T-helper 9 cell (primary cell): Measurements from ENCODE around the gene OR2T5.
"Not testable (repeated sequence)": the region's sequence is repeated elsewhere in the genome, so short reads cannot be mapped to it uniquely, and the experiment has no call there.

Source experiments
- DNase-seq: peaks from one replicate; pipeline ENCODE4 v3.0.0-alpha.2; 2020
- total RNA-seq, 2 donors: gene quantifications; one replicate each; lab custom pipeline; 2026; lab: John Stamatoyannopoulos, UW

The OR2T5 gene, protein sequence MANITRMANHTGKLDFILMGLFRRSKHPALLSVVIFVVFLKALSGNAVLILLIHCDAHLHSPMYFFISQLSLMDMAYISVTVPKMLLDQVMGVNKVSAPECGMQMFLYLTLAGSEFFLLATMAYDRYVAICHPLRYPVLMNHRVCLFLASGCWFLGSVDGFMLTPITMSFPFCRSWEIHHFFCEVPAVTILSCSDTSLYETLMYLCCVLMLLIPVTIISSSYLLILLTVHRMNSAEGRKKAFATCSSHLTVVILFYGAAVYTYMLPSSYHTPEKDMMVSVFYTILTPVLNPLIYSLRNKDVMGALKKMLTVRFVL
- 0 reads per million in 2 donors for total RNA-seq

DNA sequence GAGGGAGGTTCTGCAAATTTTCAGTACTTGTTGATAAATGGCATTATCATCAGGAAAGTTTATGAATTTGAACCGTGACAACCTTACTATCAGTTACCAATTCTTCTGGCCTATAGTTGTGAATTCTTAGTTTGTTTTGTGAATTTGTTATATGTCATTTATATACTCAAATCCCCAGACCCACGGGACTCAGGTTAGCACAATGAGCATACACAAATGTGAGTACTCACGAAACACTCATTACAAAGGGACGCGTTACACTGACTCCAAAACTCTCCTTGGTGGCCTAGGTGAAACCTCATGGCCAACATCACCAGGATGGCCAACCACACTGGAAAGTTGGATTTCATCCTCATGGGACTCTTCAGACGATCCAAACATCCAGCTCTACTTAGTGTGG is at the start of gene OR2T5:
TSS of gene OR2T5 (plus strand) at position 301 of the 400 bp plus-strand sequence. CDS start at position 301, 0 bp downstream.
- not testable (repeated sequence) for DNase-seq

DNA sequence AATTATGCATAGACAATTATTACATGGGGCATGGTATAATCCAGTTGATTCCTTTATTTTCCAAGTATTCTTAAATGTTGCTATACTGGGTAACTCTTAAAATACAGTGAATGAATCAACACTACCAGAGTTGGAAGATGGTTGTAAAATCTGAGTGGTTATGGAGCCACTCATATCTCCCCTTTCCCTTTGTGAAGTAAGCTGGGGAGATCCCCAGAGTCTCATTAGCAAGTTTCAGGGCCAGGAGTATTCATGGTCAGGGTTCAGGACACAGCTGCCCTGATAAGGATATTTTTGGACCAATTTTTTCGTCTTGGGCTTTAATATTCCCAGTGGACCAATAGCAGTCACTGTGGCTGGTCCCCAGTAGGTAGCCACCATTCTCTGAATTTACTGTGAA is 49.7 kb upstream of the OR2T5 start:
- not testable (repeated sequence) for DNase-seq

DNA sequence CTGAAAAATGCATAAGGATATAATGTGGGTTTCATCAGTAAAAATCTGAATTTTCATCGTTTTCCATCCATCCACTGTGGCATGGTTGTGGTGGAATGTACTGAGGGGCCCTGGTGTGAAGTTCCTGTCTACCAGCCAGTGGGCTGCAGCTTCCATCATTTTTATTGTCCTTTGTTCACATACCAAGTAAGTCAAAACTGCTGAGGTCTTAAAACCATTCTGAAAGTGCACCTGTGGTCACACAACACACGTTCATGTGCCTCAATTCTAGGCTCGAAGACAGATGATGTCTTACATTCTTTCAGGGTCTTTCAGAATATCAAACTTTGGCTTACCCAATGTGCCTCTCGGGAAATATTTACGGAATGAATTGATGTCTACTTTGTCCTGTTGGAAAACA is 49.1 kb upstream of the OR2T5 start:
- DNase-seq = not testable (repeated sequence)

DNA sequence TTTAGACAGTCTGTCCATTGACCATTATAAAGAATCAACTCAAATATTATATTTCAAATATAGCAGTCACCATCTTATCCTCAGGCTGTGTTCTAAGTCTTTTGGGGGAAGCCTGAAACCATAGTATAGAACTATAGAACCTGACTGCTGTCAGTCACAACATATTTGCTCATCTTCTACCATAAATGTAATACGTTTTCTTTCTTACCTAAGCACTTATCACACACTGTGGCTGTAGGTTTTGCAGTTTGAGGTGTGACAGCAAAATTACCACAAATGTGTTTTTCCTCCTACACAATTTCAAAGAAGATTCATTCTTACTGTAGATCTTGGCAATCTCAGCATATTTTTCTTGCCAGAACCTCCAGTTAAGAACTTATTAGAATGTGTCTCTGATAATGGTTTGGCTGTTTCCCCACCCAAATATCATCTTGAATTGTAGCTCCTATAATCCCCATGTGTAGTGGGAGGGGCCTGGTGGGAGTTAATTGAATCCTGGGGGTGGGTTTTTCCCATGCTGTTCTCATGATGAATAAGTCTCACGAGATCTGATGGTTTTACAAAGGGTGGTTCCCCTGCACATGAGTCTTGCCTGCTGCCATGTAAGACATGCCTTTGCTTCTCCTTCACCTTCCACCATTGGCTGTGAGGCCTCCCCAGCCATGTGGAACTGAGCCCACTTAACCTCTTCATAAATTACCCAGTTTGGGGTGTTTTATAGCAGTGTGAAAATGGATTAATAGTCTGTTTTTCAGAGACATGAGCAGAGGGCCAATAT is 45.7 kb upstream of the OR2T5 start:
- DNase-seq = not testable (repeated sequence)

DNA sequence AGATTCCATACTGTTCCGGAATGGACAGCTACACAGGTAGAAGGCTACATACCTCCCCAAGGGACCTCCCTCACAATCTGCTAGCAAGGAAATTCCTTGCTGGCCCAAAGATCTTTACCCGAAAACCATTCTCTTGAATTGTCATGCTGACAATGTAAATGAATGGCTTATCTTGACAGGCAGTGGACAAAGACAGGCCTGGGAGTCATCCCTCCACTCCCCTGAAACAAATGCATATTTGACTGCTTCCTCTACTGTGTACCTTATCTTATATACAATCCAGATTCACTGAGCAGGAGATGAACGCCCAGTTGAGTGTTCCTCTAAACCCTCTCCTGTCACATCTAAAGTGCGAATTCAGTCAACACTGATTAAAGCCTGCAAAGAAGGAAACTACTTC is 43.8 kb upstream of the OR2T5 start:
- not testable (repeated sequence) for DNase-seq

DNA sequence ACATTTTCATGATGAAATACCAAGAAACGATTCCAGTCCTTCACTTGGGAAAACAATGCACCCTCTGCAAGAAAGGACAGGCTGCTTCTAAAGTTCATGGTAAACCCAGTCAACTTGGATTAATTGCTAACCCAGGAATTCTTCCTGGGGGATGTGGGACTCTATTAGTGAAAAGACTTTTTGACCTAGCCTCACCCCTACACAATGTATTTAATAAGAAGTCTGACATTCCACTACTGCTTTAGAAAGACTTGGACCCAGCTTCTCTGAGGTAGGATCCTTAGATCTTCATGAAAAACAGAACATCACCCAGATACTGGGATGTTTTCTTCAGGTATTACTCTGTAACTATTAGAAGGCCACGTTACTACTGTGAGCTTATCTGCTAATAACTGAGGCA is 43.0 kb upstream of the OR2T5 start, which contains the start of gene OR2T2:
TSS of gene OR2T2 (plus strand) at position 239 of the 400 bp plus-strand sequence. CDS start 7,161 bp downstream, outside the sequence.
- DNase-seq = not testable (repeated sequence)

DNA sequence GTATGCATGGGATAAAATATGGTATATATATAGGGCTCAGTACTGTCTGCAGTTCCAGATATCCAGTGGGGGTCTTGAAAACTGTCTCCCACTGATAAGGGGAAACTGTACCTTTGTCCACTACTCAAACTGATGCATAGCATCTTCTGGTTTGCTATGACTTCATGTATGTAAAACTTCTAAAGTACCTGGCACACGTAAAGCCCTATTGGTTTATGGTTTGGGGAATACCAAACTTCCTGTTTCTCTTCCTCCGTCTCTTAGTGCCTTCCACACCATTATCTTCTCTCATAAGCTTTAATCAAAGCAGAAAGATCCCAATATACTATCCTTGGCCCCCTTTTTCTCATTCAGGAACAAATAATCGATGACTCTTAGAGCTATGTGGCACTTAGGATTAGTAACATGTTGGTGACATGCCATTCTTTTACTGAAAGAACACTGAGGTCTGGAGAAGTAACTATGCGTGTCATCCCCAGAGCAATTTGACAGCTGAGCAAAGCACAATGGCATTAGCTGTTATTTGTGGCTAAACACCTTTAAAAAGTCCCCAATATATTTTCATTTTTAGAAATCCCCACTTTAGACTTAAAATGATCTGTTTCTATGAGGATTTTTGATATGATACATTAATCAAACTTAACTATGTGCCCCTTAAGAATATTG is 39.8 kb upstream of the OR2T5 start:
- DNase-seq = not testable (repeated sequence)

DNA sequence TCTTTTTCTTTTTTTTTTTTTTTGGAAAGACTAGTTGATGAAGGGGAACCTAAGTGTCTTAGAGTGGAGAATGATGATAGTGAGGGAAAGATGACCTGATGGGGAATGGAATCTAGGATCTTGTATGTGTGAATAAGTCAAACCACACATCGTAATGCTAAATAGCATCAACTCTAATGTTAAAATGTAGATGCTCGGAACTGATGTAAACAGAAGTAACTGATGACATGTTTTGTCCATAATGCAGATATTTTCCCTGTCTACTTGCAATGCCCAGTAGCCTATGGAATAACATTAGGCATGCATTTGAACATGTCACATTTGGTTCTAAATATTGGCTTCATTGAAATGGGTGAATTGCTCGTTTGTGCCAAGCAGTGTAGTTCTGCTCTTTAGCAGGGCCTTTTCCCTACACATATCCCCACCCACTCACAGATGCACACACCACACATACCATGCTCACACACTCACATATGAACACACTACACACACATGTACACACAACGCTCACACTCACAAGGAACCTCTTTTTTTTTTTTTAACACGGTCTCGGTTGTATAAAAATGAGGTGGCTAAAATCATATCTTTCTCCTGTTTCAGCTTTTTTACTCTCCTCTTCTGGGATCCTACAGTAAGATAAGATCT is 38.4 kb upstream of the OR2T5 start:
- not testable (repeated sequence) for DNase-seq

DNA sequence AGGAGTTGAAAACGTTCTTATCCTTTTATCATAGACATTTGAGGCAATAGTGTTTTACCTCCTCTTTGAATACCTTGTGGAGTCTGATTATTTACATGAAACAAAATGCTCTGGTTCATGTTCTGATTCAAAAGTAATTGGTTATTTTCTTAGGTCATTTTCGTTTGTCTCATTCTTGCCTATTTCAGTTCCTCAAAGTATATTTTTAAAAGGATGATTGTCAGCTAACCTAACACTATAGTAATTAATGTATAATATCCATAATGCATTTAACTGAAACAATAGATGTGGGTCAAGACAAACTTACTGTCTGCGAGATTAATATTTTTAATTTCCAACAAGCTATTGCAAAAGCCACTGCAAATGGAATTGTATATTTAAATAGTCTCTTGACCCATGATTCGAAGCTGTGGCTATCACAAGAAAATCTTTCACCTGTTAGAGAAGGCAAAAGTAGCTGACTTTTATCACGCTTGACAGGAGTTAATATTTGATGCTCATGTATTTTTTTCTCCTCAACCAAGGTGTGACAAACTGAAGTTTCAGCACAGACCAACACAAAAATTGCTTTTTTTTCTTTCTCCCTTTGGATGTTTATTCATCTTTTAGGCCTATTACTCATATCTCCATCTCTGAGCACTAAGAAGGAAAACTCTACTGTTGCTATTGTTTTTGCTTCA is 37.8 kb upstream of the OR2T5 start:
- not testable (repeated sequence) for DNase-seq

DNA sequence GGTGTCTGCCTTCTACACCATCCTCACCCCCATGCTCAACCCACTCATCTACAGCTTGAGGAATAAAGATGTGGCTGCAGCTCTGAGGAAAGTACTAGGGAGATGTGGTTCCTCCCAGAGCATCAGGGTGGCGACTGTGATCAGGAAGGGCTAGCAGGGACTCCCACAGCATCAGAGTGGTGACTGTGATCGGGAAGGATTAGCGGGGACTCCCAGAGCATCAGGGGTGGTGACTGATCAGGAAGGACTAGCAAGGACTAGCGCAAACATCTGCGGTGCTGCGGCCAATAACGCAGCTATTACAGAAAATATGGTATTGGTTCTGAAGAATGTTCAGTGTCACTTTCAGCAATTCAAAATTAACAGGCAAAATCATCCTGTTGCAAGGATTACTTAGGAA is 34.8 kb upstream of the OR2T5 start:
- DNase-seq = not testable (repeated sequence)

DNA sequence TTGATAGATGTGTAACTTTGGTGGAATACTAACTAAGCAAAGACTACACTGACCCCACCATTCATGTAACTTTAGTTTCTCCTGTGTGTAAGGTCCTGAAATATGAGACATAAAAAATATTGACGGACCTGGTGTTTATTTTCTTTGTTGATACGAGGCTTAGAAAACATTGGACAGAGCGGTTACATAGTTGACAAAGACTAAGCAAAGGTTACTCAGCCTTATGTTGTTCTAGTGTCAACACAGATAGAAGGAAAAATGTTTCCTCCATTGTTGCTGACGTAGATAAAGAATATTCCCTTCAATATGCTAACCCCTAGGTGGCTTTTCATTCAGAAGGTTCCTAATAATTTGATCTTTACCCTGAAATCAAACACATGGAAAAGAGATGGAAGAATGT is 33.3 kb upstream of the OR2T5 start:
- DNase-seq = not testable (repeated sequence)

DNA sequence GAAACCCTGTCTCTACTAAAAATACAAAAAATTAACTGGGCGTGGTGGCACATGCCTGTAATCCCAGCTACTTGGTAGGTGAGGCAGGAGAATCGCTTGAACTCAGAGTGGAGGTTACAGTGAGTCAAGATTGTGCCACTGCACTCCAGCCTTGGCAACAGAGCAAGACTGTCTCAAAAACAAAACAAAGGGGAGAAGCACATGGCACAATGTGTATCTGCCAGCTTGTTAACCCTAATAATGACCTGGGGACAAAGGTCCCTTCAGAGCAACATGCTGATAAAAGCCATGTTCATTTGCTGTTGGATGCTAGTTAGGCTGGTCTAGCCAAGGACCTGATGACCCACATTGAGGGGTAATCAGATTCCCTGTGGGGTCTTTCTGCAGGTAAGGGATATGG is 31.8 kb upstream of the OR2T5 start:
- not testable (repeated sequence) for DNase-seq

DNA sequence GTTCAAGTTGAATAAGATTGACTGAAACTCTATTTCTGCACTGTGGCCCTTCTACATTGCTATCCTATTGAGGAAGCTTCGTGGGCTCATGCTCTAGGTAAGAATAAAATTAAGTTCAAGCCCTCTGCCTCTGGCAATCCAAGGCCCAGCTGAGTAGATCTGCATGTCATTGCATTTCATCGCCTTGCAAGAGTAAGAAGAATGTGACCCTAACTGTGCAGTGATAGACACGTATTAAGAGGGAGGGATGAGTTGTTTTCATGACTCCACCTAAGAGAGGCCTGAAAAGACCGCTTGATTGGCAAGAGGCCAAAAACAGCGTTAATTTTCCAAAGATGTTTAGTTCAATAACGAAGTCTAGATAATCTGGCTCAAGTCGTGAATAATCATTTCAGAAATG is 29.3 kb upstream of the OR2T5 start:
- not testable (repeated sequence) for DNase-seq

DNA sequence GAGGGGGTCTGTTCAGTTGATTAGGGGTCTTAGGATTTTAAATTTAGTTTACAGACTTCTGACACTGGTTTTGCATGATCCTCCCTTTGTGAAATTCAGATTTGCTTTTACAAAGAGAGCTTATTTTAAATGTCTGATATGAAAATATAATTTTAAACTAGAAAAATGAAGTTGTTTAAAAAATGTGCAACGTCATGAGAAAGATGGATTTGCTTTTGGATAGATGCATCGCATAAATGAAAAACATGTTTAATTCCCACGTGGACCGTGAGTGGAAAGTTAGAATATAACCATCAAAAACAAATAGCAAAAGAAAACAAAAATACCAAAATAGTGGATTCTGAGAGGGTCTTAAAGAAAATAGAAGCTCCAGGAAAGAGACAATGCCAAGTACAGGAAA is 17.2 kb upstream of the OR2T5 start:
- DNase-seq = no peak

DNA sequence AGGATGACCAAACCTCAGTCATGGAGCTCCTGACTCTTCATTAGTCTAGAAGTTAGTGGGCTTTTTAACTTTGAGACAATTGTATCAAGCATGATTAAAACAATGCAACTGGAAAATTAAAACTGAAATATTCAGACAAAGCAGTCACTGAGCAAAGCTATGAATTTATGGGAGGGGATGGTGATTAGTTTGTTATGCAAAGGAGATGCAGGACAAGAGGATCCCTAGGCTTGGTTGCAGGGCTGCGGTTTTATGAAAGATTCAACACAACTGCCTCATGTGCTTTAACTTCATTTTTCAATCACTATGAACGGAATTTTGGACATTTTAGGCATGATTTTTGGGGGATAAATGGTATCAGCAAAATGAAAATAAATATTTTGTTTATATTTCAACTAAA is 16.3 kb upstream of the OR2T5 start:
- not testable (repeated sequence) for DNase-seq

DNA sequence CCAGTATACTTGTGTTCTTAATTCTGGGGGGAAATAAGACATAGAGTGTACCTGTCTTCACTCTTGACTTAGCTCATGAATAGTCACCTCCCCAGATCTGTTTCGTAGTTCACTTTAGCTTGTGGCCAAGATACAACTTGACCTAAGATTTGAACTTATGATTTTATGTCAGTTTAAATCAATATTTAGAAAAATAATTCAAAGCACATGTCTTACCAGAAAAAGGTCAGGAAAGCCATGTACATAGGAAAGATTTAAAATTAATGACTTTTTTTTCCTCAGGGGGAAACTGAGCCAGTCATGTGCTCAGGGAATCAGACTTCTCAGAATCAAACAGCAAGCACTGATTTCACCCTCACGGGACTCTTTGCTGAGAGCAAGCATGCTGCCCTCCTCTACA is 15.3 kb upstream of the OR2T5 start, which contains the start of gene OR2T3:
TSS of gene OR2T3 (plus strand) at position 301 of the 400 bp plus-strand sequence. CDS start at position 301, 0 bp downstream.
- DNase-seq = not testable (repeated sequence)

DNA sequence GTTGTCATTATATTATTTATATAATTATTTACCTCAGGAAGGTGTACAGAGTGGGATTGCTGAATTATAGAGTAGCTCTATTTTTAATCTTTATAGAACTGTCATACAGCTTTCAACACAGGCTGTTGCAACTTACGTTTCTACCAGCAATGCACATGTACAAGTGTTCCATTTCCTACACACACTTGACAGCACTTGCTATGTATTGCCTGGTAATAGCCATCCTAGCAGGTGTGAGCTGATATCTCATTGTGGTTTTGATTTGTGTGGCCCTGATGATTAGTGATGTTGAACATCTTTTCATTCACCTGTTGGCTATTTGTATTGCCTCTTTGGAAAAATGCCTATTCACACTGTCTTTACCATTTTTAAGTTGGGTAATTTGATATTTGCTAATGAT is 12.7 kb upstream of the OR2T5 start:
- DNase-seq = not testable (repeated sequence)

DNA sequence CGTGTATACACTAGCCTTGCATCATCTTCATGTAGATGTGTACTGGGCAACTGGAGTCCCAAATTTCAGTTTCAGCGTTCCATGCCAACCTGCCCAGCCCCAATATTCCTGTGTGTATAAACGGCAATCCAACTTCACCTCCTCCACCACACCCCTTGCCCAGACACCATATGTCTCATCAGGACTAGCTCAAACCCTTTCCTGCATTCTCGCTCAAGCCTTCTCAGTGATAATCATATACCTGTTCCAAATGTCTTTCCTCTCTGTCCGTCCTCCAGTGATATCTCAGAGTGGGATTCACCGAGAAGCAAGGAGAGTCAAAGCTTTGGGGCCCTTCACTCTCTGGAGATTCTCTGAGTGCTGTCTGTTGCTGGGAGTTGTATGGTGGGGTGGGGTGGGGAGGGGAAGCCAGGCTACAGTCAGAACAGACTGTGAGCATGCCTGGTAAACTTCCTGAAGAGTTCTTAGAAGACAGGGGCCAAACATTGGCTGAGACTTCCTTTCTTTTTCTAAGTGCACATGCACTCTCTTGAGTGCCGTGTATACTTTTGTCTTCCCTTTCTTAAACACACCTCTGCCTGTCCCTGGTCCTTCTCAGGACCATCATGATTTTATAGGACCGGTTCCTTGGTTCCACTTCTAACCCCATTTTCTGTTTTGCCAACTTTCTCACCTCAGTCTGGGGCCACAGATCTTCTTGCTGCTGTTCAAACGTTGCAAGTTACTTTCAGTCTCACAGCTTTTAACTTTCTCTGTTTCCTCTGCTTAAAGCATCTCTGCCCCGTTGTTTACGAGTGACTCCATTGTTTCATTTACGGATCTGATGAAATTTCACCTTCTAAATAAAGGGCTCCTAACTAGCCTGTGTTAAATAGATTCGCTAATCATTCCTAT is 6.5 kb upstream of the OR2T5 start:
- DNase-seq = not testable (repeated sequence)

DNA sequence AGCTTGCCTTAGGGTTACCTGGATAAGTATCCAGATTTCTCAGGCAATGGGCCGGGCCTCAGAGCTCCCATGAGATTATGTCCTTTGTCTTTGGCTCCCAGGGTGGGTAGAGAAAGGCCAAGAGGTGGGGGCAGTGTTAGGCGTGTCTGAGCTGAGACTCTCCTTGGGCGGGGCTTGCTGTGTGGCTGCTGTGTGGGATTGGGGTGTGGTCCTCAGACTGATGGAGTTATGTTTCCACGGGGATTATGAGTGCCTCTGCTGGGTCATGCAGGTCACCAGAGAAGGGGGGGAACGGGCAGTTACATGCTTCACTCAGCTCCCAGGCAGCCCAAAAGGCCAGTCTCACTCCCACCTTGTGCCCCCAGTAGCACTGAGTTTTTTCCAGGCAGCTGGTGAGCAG is 8.3 kb downstream of the OR2T5 start:
- DNase-seq = not testable (repeated sequence)

DNA sequence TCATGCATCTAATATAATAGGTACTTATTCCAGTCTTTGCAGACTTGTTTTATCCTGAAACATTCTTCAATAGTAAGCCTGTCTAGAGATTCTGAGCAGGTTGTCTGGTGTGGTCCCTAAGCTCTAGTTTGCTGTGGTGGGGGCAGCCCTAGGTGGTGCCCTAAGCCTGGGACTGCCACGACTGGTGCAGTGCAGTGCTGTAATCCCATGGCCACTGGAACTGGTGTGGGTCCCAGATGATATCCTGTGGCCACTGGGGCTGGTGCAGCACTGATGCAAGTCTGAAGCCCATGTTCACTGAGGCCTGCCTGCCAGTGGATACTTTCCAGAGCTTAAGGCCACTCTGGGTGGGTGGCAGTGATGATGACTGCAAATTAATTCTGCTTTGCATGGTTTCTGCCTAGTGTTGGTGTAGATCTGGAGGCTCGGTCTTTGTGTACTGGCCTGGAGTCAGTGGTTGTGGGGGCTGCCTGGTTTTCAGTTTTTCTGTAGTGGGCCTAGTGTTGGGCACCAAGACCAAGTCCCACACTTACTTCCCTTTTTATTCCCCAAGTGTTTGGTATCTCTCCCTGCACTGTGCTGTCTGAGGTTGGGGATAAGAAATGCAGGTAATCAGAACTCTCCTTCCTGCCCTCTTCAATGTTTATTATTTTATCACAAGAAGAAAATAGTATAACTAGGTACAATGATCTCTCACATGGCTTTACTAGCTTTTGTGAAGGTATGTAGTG is 12.1 kb downstream of the OR2T5 start:
- not testable (repeated sequence) for DNase-seq
